ENCODE measurements around the gene UBE2D2.

DNA sequence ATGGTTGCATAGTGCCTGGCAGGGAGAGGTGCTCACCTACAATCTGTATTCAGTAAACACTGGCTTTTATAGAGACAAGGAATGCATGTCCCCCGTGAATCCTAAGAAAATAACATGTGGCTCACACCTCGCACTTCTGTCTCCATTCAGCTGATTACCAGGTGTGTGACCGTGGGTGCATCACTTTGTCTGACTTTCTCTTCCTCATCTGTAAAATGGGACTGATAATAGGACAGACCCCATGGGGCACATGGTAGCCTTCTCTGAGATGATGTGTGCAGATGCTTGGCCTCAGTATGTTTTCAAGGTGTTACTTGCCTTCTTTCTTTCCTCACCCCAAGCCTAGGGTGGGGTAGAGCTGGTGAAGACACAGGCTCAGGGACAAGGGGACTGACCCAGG is 93.3 kb downstream of the UBE2D2 start:
- no peak for TF ChIP-seq POLR2A (IDR thresholded peaks at IDR 0.05)
- TF ChIP-seq CTCF (IDR thresholded peaks at IDR 0.05), result no peak
- TF ChIP-seq POLR2AphosphoS5 (IDR thresholded peaks at IDR 0.05; ENCODE audit: insufficient read depth in 1 of 2, low read depth in 1 of 2), result no peak
